Liver (tissue), 3 donors: ENCODE measurements around the gene GRN.

Source experiments
- GABPA ChIP-seq, 2 donors: IDR thresholded peaks in 1 of 2; conservative IDR thresholded peaks in 1 of 2; 2 replicates each; pipeline ENCODE4 v1.6.1; 2016; ENCODE audit warnings: antibody characterized with exemption in 2 of 2, mild to moderate bottlenecking in 1 of 2, moderate library complexity in 1 of 2
- JUND ChIP-seq, 2 donors: IDR thresholded peaks; 2 replicates each; pipeline ENCODE4 v1.6.1; 2016; ENCODE audit warnings: antibody characterized with exemption in 2 of 2
- RAD21 ChIP-seq, 2 donors: IDR thresholded peaks; 2 replicates each; pipeline ENCODE4 v1.6.1; 2016; ENCODE audit warnings: antibody characterized with exemption in 2 of 2, mild to moderate bottlenecking in 2 of 2
- RXRA ChIP-seq, 2 donors: IDR thresholded peaks; 2 replicates each; pipeline ENCODE4 v1.6.1; 2017 to 2018; ENCODE audit warnings: antibody characterized with exemption in 2 of 2, mild to moderate bottlenecking in 1 of 2
- TAF1 ChIP-seq: conservative IDR thresholded peaks from 2 replicates; pipeline ENCODE4 v1.6.1; 2016; ENCODE audit warnings: antibody characterized with exemption, mild to moderate bottlenecking
- YY1 ChIP-seq: IDR thresholded peaks from 2 replicates; pipeline ENCODE4 v1.6.1; 2016; ENCODE audit warnings: antibody characterized with exemption, mild to moderate bottlenecking
- TF ChIP-seq, protein P1 (sequence below): fragments of 150-350 bp; IDR thresholded peaks from 2 replicates; pipeline ENCODE4 v1.5.1; 2017; ENCODE audit warnings: improper control_type of control experiment, low read depth, low read length; ENCODE audit not compliant: missing input control
- TF ChIP-seq, protein P2 (sequence below): IDR thresholded peaks from 2 replicates; pipeline ENCODE4 v1.6.1; 2016; ENCODE audit warnings: antibody characterized with exemption, mild to moderate bottlenecking
- TF ChIP-seq, protein P3 (sequence below): IDR thresholded peaks from 2 replicates; pipeline ENCODE4 v1.6.1; 2016; ENCODE audit warnings: antibody characterized with exemption
- TF ChIP-seq, protein P4 (sequence below): IDR thresholded peaks from 2 replicates; pipeline ENCODE4 v1.6.1; 2016; ENCODE audit warnings: antibody characterized with exemption
- donor health status: healthy.
- donor health status: healthy.

DNA sequence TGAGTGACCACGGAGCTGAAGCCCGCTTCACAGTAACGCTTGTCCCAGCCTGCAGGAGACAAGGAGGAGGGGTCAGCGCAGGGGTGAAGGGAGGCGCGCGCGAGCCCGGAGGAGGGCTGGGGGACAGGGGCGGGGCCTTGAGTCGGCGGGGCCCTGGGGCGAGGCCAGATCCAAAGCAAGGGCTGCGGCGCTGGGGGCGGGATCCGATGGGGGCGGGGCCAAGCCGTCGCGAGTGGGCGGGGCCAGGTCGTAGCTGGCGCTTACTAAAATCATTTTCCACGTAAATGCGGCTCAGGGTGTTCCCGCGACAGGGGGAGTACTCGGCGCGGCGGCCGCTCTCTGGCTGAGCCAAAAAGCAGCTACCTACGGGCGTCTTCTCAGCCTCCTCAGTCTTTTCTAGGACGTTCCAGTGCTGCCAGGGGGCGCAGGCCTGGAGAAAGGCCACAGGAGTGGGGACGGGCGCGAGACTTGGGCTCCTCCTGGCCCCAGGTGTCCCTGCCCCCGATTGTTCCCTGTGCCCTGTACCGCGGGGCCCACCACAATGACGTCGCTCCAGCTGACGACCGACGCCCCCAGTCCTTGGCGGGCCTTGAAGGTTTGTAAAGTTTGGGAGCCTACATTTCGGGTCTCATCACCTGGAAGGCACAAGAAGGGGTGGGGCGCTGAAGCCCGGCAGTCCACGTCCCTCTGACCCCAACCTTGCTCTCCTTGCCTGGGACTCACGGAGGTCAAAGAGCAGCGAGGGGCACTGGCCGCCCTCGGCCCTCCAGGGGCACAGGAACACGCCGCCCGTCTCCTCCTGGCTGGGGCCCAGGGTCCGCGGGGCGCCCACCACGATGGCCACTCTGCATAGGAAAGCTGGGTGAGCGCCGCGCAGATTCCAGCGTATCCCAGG lies 40.4 kb downstream of the GRN start:
- TF ChIP-seq, protein P1, sequence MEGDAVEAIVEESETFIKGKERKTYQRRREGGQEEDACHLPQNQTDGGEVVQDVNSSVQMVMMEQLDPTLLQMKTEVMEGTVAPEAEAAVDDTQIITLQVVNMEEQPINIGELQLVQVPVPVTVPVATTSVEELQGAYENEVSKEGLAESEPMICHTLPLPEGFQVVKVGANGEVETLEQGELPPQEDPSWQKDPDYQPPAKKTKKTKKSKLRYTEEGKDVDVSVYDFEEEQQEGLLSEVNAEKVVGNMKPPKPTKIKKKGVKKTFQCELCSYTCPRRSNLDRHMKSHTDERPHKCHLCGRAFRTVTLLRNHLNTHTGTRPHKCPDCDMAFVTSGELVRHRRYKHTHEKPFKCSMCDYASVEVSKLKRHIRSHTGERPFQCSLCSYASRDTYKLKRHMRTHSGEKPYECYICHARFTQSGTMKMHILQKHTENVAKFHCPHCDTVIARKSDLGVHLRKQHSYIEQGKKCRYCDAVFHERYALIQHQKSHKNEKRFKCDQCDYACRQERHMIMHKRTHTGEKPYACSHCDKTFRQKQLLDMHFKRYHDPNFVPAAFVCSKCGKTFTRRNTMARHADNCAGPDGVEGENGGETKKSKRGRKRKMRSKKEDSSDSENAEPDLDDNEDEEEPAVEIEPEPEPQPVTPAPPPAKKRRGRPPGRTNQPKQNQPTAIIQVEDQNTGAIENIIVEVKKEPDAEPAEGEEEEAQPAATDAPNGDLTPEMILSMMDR = no peak
- TF ChIP-seq GABPA (IDR thresholded peaks at IDR 0.05 in 1 of 2, conservative IDR thresholded peaks at IDR 0.05 in 1 of 2) = no peak
- TF ChIP-seq, protein P2, sequence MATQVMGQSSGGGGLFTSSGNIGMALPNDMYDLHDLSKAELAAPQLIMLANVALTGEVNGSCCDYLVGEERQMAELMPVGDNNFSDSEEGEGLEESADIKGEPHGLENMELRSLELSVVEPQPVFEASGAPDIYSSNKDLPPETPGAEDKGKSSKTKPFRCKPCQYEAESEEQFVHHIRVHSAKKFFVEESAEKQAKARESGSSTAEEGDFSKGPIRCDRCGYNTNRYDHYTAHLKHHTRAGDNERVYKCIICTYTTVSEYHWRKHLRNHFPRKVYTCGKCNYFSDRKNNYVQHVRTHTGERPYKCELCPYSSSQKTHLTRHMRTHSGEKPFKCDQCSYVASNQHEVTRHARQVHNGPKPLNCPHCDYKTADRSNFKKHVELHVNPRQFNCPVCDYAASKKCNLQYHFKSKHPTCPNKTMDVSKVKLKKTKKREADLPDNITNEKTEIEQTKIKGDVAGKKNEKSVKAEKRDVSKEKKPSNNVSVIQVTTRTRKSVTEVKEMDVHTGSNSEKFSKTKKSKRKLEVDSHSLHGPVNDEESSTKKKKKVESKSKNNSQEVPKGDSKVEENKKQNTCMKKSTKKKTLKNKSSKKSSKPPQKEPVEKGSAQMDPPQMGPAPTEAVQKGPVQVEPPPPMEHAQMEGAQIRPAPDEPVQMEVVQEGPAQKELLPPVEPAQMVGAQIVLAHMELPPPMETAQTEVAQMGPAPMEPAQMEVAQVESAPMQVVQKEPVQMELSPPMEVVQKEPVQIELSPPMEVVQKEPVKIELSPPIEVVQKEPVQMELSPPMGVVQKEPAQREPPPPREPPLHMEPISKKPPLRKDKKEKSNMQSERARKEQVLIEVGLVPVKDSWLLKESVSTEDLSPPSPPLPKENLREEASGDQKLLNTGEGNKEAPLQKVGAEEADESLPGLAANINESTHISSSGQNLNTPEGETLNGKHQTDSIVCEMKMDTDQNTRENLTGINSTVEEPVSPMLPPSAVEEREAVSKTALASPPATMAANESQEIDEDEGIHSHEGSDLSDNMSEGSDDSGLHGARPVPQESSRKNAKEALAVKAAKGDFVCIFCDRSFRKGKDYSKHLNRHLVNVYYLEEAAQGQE = no peak
- no peak for TF ChIP-seq TAF1
- no peak for TF ChIP-seq JUND (IDR thresholded peaks at IDR 0.05)
- TF ChIP-seq, protein P3, sequence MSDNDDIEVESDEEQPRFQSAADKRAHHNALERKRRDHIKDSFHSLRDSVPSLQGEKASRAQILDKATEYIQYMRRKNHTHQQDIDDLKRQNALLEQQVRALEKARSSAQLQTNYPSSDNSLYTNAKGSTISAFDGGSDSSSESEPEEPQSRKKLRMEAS = no peak
- TF ChIP-seq RXRA (IDR thresholded peaks at IDR 0.05) = no peak
- no peak for TF ChIP-seq YY1
- TF ChIP-seq, protein P4, sequence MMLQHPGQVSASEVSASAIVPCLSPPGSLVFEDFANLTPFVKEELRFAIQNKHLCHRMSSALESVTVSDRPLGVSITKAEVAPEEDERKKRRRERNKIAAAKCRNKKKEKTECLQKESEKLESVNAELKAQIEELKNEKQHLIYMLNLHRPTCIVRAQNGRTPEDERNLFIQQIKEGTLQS = no peak
- no peak for TF ChIP-seq RAD21 (IDR thresholded peaks at IDR 0.05)
